GM19193 (cell line): ENCODE data around the gene SLC49A3.

Source experiments
- POLR2A ChIP-seq: IDR thresholded peaks from 4 replicates; pipeline ENCODE4 v1.6.1; 2011; ENCODE audit not compliant: insufficient read depth, insufficient read length; ENCODE audit errors: extremely low read depth

The SLC49A3 gene

GRCh38 chr4:723751-724530 lies 35.0 kb upstream of the SLC49A3 start:
- TF ChIP-seq POLR2A: no peak

- no peak for TF ChIP-seq POLR2A
Observed at GRCh38 chr4:722851-723360, 34.0 kb upstream of the SLC49A3 start.

- TF ChIP-seq POLR2A: no peak
Observed at GRCh38 chr4:722169-722725, 33.3 kb upstream of the SLC49A3 start.

- no peak for TF ChIP-seq POLR2A
Observed at GRCh38 chr4:721261-722168, 32.6 kb upstream of the SLC49A3 start.

GRCh38 chr4:720111-720860 lies 31.3 kb upstream of the SLC49A3 start:
- no peak for TF ChIP-seq POLR2A

- TF ChIP-seq POLR2A: no peak
Observed at GRCh38 chr4:718460-718859, 29.5 kb upstream of the SLC49A3 start.

GRCh38 chr4:717601-718320 lies 28.8 kb upstream of the SLC49A3 start:
- no peak for TF ChIP-seq POLR2A

GRCh38 chr4:714087-714486 lies 25.1 kb upstream of the SLC49A3 start:
- no peak for TF ChIP-seq POLR2A

GRCh38 chr4:712916-713632 lies 24.1 kb upstream of the SLC49A3 start:
- no peak for TF ChIP-seq POLR2A

- no peak for TF ChIP-seq POLR2A
Observed at GRCh38 chr4:712093-712492, 23.1 kb upstream of the SLC49A3 start.

- TF ChIP-seq POLR2A: no peak
Observed at GRCh38 chr4:710916-711315, 22.0 kb upstream of the SLC49A3 start.

GRCh38 chr4:710116-710515 lies 21.2 kb upstream of the SLC49A3 start:
- no peak for TF ChIP-seq POLR2A

GRCh38 chr4:709348-709747 lies 20.4 kb upstream of the SLC49A3 start:
- no peak for TF ChIP-seq POLR2A

GRCh38 chr4:708631-708933 lies 19.6 kb upstream of the SLC49A3 start:
- TF ChIP-seq POLR2A: no peak
